ENCODE data around the gene TOX2.

GRCh38 chr20:43984587-43984986 lies 69.9 kb downstream of the TOX2 start:
- no peak for TF ChIP-seq FOXM1 (IDR thresholded peaks at IDR 0.05; ENCODE audit: borderline replicate concordance)
- TF ChIP-seq FOXK2 (IDR thresholded peaks at IDR 0.05): no peak
- no peak for TF ChIP-seq SUZ12 (IDR thresholded peaks at IDR 0.05)
- TF ChIP-seq NFRKB (IDR thresholded peaks at IDR 0.05): no peak
- TF ChIP-seq HDGF (IDR thresholded peaks at IDR 0.05; ENCODE audit: borderline replicate concordance): no peak
- no peak for TF ChIP-seq SP1 (IDR thresholded peaks at IDR 0.05)
- no peak for TF ChIP-seq PKNOX1 (IDR thresholded peaks at IDR 0.05)
- no peak for TF ChIP-seq TARDBP (IDR thresholded peaks at IDR 0.05)
- no peak for TF ChIP-seq LEF1 (IDR thresholded peaks at IDR 0.05; ENCODE audit: borderline replicate concordance)
- TF ChIP-seq BHLHE40 (IDR thresholded peaks at IDR 0.05; ENCODE audit: borderline replicate concordance): no peak
- TF ChIP-seq ZNF384 (IDR thresholded peaks at IDR 0.05): no peak
- TF ChIP-seq FOXA1 (IDR thresholded peaks at IDR 0.05): no peak
- no peak for TF ChIP-seq CTBP1 (IDR thresholded peaks at IDR 0.05; ENCODE audit: borderline replicate concordance)
